ENCODE results near the gene SMLR1. TPM values are rescaled to one million over a fixed set of nuclear protein-coding genes. Genes with fewer than 3 reads are reported as not detected.
"Not testable (repeated sequence)": the region's sequence is repeated elsewhere in the genome, so short reads cannot be mapped to it uniquely, and the experiment has no call there.

Gene SMLR1
- total RNA-seq, 2 experiments from 2014 or later = not detected

GRCh38 chr6:130794738-130795137, 32.5 kb upstream of the SMLR1 start:
- Mint-ChIP-seq H3K9me3 (peaks cover 2% of the 10 kb centered on the region), H3K27ac (no peak overlapping the region), H3K4me1 (ENCODE audit: low read depth) (no peaks in the 10 kb centered on the region), H3K36me3 (ENCODE audit: low read depth) (no peaks in the 10 kb centered on the region), H3K27me3 (no peaks in the 10 kb centered on the region), H3K4me3 (no peak overlapping the region)
- Histone ChIP-seq H3K9me3 (ENCODE audit: control insufficient read depth in 1 of 2, insufficient read depth in 1 of 2, low read length in 2 of 2) (no peaks in the 10 kb centered on the region), H3K27ac (ENCODE audit: low read depth in 1 of 2, low read length in 2 of 2) (no peak overlapping the region), H3K4me3 (ENCODE audit: low read length) (no peak overlapping the region), H3K4me1 (ENCODE audit: insufficient read depth, low read length) (no peaks in the 10 kb centered on the region), H3K36me3 (ENCODE audit: insufficient read depth, low read length) (no peaks in the 10 kb centered on the region), H3K27me3 (ENCODE audit: control insufficient read depth in 1 of 2, insufficient read depth in 2 of 2, low read length in 2 of 2) (no peaks in the 10 kb centered on the region)
- ChIA-PET POLR2A (no interaction called here), CTCF (no interaction called here)
- TF ChIP-seq CTCF (IDR thresholded peaks at IDR 0.05) = no peak
- intact Hi-C loops (cut with DNase I, micrococcal nuclease) = no loop called here
- no peak for DNase-seq
- ATAC-seq (ENCODE audit: poor library complexity) = no peak

- Mint-ChIP-seq H3K27me3 (no peaks in the 10 kb centered on the region), H3K9me3 (peaks cover 2% of the 10 kb centered on the region), H3K4me3 (no peak overlapping the region), H3K27ac (no peak overlapping the region), H3K4me1 (ENCODE audit: low read depth) (no peaks in the 10 kb centered on the region), H3K36me3 (ENCODE audit: low read depth) (no peaks in the 10 kb centered on the region)
- no peak overlapping the region for H3K4me3 ChIP-seq (ENCODE audit: low read length)
- no peak for TF ChIP-seq CTCF (IDR thresholded peaks at IDR 0.05)
- DNase-seq = no peak
- POLR2A ChIA-PET = no interaction called here
- H3K27me3 ChIP-seq (ENCODE audit: control insufficient read depth in 1 of 2, insufficient read depth in 2 of 2, low read length in 2 of 2) = no peaks in the 10 kb centered on the region
- CTCF ChIA-PET = no interaction called here
- intact Hi-C loops (cut with DNase I, micrococcal nuclease) = no loop called here
- H3K36me3 ChIP-seq (ENCODE audit: insufficient read depth, low read length) = no peaks in the 10 kb centered on the region
- no peak for ATAC-seq (ENCODE audit: poor library complexity)
- no peaks in the 10 kb centered on the region for H3K4me1 ChIP-seq (ENCODE audit: insufficient read depth, low read length)
- peaks cover 0 to under 1% of the 10 kb centered on the region in 2 experiments for H3K9me3 ChIP-seq (ENCODE audit: control insufficient read depth in 1 of 2, insufficient read depth in 1 of 2, low read length in 2 of 2)
- no peak overlapping the region for H3K27ac ChIP-seq (ENCODE audit: low read depth in 1 of 2, low read length in 2 of 2)
Observed at GRCh38 chr6:130796313-130796905, 30.8 kb upstream of the SMLR1 start.

GRCh38 chr6:130797061-130797460, 30.1 kb upstream of the SMLR1 start:
- Histone ChIP-seq H3K27ac (ENCODE audit: low read depth in 1 of 2, low read length in 2 of 2) (no peak overlapping the region), H3K36me3 (ENCODE audit: insufficient read depth, low read length) (no peaks in the 10 kb centered on the region), H3K27me3 (ENCODE audit: control insufficient read depth in 1 of 2, insufficient read depth in 2 of 2, low read length in 2 of 2) (no peaks in the 10 kb centered on the region), H3K4me3 (ENCODE audit: low read length) (no peak overlapping the region), H3K4me1 (ENCODE audit: insufficient read depth, low read length) (no peaks in the 10 kb centered on the region), H3K9me3 (ENCODE audit: control insufficient read depth in 1 of 2, insufficient read depth in 1 of 2, low read length in 2 of 2) (peaks cover 0 to 5% of the 10 kb centered on the region in 2 experiments)
- Mint-ChIP-seq H3K36me3 (ENCODE audit: low read depth) (no peaks in the 10 kb centered on the region), H3K4me1 (ENCODE audit: low read depth) (no peaks in the 10 kb centered on the region), H3K27ac (no peak overlapping the region), H3K27me3 (no peaks in the 10 kb centered on the region), H3K9me3 (peaks cover 2% of the 10 kb centered on the region), H3K4me3 (no peak overlapping the region)
- ATAC-seq (ENCODE audit: poor library complexity) = no peak
- no peak for TF ChIP-seq CTCF (IDR thresholded peaks at IDR 0.05)
- DNase-seq = no peak
- intact Hi-C loops (cut with DNase I, micrococcal nuclease) = no loop called here
- ChIA-PET POLR2A (no interaction called here), CTCF (no interaction called here)

- H3K27ac Mint-ChIP-seq; DNase-seq; H3K4me3 ChIP-seq (ENCODE audit: low read length); H3K4me3 Mint-ChIP-seq; H3K9me3 ChIP-seq (ENCODE audit: control insufficient read depth in 1 of 2, insufficient read depth in 1 of 2, low read length in 2 of 2); H3K9me3 Mint-ChIP-seq; H3K27ac ChIP-seq (ENCODE audit: low read depth in 1 of 2, low read length in 2 of 2); ATAC-seq (ENCODE audit: poor library complexity); H3K27me3 ChIP-seq (ENCODE audit: control insufficient read depth in 1 of 2, insufficient read depth in 2 of 2, low read length in 2 of 2); H3K27me3 Mint-ChIP-seq; H3K4me1 Mint-ChIP-seq (ENCODE audit: low read depth); intact Hi-C loops (cut with DNase I, micrococcal nuclease); H3K36me3 ChIP-seq (ENCODE audit: insufficient read depth, low read length); H3K4me1 ChIP-seq (ENCODE audit: insufficient read depth, low read length); POLR2A ChIA-PET; CTCF ChIA-PET; H3K36me3 Mint-ChIP-seq (ENCODE audit: low read depth): not testable (repeated sequence)
Observed at GRCh38 chr6:130801368-130801767, 25.8 kb upstream of the SMLR1 start.

All from CD4-positive, alpha-beta T cell (primary cell).